Raji (cell line): ENCODE results near the gene DNAJC16.

Source experiments
- POLR2A ChIP-seq: IDR thresholded peaks from 2 replicates; pipeline ENCODE4 v1.6.1; 2011; ENCODE audit warnings: low read depth, low read length, control low read depth; ENCODE audit not compliant: insufficient read depth

DNAJC16 gene

DNA sequence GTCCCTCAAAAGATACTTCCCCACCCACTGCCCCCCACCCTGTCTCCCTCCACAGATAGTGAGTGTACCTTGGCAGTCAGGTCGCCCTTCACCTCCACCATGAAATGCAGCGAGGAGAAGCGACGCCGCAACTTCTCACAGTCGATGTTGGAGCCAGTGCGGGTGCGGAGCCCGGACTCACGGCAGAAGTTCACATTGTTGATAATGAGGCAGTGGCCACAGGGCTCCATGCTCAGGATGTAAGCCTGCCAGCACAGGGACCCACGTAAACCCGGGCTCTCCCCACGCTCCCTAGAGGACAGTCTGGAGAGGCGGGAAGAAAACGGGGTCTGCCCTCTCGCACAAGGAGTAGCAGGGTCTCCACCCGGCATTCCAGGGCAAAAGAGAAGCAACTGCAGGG, 19.8 kb upstream of the DNAJC16 start:
- TF ChIP-seq POLR2A, result no peak

DNA sequence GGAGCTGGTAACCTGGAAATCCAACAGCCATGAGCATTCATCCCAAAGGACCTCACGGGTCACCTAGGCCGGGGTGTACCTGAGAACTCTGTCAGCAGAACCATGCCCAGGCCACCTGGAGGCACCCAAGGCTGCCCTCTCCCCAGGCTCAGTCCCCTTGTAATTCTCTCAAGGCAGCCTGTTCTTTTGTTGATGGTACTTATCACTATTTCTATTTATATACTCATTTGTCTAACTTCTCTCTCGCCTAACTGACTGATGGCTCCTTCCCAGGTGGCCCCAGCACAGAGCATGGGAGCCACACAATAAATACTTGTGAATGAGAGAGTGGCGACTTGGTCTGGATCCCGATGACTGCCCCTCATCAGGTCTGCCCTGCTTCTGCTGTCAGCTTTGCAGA, 19.4 kb upstream of the DNAJC16 start:
- TF ChIP-seq POLR2A, result no peak

DNA sequence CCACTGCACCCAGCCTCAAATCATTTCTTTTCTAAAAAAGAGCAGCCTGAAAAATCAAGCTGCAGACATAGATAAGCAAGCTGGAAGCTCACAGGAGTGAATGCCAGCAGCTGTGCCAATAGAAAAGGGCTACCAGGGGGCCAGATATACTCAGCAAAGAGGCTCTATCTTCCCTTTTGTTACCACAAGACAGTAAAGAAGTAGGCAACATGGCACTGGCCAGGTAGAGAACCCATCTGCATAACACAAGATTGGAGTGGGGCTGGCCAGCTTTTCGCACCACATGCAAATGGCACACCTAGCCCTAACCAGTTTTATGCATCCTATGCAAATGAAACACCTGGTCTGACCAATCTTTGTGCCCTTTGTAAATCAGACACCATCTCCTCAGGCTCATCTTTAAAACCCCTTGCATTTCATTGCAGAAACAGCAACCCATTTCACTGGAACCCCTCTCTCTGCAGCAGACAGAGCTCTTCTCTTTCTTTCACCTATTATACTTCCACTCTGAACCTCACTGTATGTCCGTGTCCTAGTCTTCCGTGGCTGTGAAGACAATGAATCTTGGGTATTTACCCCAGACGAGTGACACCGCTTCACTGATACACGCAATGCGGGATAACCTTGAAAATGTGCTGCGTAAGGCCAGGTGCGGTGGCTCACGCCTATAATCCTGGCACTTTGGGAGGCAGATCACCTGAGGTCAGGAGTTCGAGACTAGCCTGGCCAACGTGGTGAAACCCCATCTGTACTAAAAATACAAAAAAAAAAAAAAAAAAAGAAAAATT, 17.8 kb upstream of the DNAJC16 start:
- TF ChIP-seq POLR2A, result no peak

DNA sequence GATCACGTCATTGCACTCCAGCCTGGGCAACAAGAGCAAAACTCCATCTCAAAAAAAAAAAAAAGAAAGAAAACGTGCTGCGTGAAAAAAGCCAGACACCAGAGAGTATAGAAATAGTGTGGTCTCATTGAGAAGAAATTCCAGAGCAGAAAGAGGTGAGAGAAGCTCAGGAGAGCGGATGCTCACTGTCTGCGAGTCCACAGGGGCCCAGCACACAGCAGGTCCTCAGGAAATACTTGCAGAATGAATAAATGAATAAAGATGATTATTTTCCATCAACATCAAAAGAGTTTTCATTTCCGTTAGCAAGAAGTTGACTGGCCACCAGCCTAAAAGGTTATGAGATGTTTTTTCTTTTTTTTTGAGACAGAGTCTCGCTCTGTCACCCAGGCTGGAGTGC, 17.1 kb upstream of the DNAJC16 start:
- no peak for TF ChIP-seq POLR2A

- TF ChIP-seq POLR2A, result no peak
Observed at GRCh38 chr1:15510611-15511405, 15.8 kb upstream of the DNAJC16 start.

- TF ChIP-seq POLR2A, result no peak
Observed at GRCh38 chr1:15513192-15513591, 13.5 kb upstream of the DNAJC16 start.

DNA sequence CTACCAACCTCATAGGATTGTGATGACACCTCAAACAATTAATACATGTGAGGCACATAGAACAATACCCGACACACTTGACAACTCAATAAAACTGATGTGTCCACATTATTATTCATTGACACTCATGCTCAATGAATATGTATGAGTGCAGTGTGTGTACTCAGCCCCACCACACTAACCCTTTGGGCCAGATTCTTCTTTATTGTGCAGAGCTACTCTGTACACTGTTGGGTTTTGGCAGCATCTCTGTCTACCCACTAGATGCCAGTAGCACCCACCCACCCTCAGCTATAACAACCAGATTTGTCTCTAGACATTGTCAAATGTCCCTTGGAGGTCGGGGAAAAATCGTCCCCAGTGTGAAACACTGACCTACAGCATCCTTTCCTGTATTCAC, 12.7 kb upstream of the DNAJC16 start:
- no peak for TF ChIP-seq POLR2A

GRCh38 chr1:15515022-15515663, 11.5 kb upstream of the DNAJC16 start:
- TF ChIP-seq POLR2A, result no peak

- no peak for TF ChIP-seq POLR2A
Observed at GRCh38 chr1:15519625-15520024, 7.0 kb upstream of the DNAJC16 start.

GRCh38 chr1:15522551-15522950, 4.1 kb upstream of the DNAJC16 start:
- no peak for TF ChIP-seq POLR2A

- no peak for TF ChIP-seq POLR2A
Observed at GRCh38 chr1:15523104-15524020, 3.3 kb upstream of the DNAJC16 start.

GRCh38 chr1:15524021-15524282, 2.7 kb upstream of the DNAJC16 start, which contains the start of gene CASP9:
TSS of gene CASP9 (minus strand) at chr1:15524215. CDS start at chr1:15524200, 15 bp downstream.
- TF ChIP-seq POLR2A, result peak; percentile 86

GRCh38 chr1:15524283-15525049, 2.2 kb upstream of the DNAJC16 start:
- no peak; the same call in none of the 2 replicates for TF ChIP-seq POLR2A
